ENCODE results near the gene NUP188. TPM values are rescaled to one million over a fixed set of nuclear protein-coding genes. Genes with fewer than 3 reads are reported as not detected.

Gene NUP188
- total and polyA plus RNA-seq, 2 experiments from 2014 or later = 25.5 to 117 TPM

GRCh38 chr9:128923493-128923883 is 24.0 kb upstream of the NUP188 start:
- DNase-seq (ENCODE audit: low spot score) = no peak
- Histone ChIP-seq H3K4me2 (no peak overlapping the region), H3F3A (replicated peaks; ENCODE audit: low read depth) (peaks cover 19% of the 10 kb centered on the region; the same call in 1 of the 2 replicates), H3K36me3 (ENCODE audit: insufficient read depth) (no peaks in the 10 kb centered on the region), H2AFZ (no peak overlapping the region), H4K20me1 (replicated peaks; ENCODE audit: insufficient read depth) (no peaks in the 10 kb centered on the region), H3K9me2 (ENCODE audit: insufficient read depth) (no peaks in the 10 kb centered on the region), H3K4me1 (ENCODE audit: insufficient read depth) (peaks cover 12% of the 10 kb centered on the region), H3K79me2 (replicated peaks; ENCODE audit: insufficient read depth) (no peaks in the 10 kb centered on the region), H3K4me3 (no peak overlapping the region), H3K27me3 (ENCODE audit: insufficient read depth) (no peaks in the 10 kb centered on the region), H3K27ac (ENCODE audit: low read depth) (no peak overlapping the region)
- TF ChIP-seq ZNF114 (CRISPR knock-in tag; IDR thresholded peaks at IDR 0.05) (no peak), CREB1 (CRISPR knock-in tag; IDR thresholded peaks at IDR 0.05; ENCODE audit: low read depth) (no peak), POLR2AphosphoS5 (IDR thresholded peaks at IDR 0.05; ENCODE audit: low read depth) (no peak), STAT1 (IDR thresholded peaks at IDR 0.05; ENCODE audit: unreplicated experiment) (no peak), NANOG (IDR thresholded peaks at IDR 0.05; ENCODE audit: borderline replicate concordance) (no peak), REST (IDR thresholded peaks at IDR 0.05; ENCODE audit: unreplicated experiment) (no peak), ETS1 (IDR thresholded peaks at IDR 0.05) (no peak), EZH2 (IDR thresholded peaks at IDR 0.05; ENCODE audit: low read depth, unreplicated experiment) (no peak), ZNF331 (CRISPR knock-in tag; IDR thresholded peaks at IDR 0.05; ENCODE audit: low read depth) (no peak)
- H3K9me3 Mint-ChIP-seq = no peaks in the 10 kb centered on the region
- H3K27me3 Mint-ChIP-seq (ENCODE audit: insufficient read depth, low read depth, poor library complexity) = peaks cover 18% of the 10 kb centered on the region
- no peaks in the 10 kb centered on the region for H3K36me3 Mint-ChIP-seq (ENCODE audit: low read depth)
- H3K27ac Mint-ChIP-seq = no peak overlapping the region
- no peak for ATAC-seq
- H3K4me3 Mint-ChIP-seq = 0 out of 3 replicates have a peak overlapping the region, but pooled peaks have one; percentile 29
- peaks cover 21% of the 10 kb centered on the region; the same call in 2 of the 3 replicates for H3K4me1 Mint-ChIP-seq

- Mint-ChIP-seq H3K4me1 (peaks cover 5% of the 10 kb centered on the region; the same call in 2 of the 3 replicates), H3K4me3 (no peak overlapping the region; the same call in 2 of the 3 replicates), H3K27me3 (ENCODE audit: insufficient read depth, low read depth, poor library complexity) (peaks cover 10% of the 10 kb centered on the region), H3K36me3 (ENCODE audit: low read depth) (no peaks in the 10 kb centered on the region), H3K27ac (peak overlapping the region; percentile 58), H3K9me3 (no peaks in the 10 kb centered on the region)
- Histone ChIP-seq H3K27ac (ENCODE audit: low read depth) (peak overlapping the region; percentile 48; the same call in 1 of the 2 replicates), H2AFZ (peak overlapping the region; percentile 97), H3K79me2 (replicated peaks; ENCODE audit: insufficient read depth) (no peaks in the 10 kb centered on the region), H3K9me2 (ENCODE audit: insufficient read depth) (no peaks in the 10 kb centered on the region), H3K4me3 (no peak overlapping the region), H3K36me3 (ENCODE audit: insufficient read depth) (no peaks in the 10 kb centered on the region), H4K20me1 (replicated peaks; ENCODE audit: insufficient read depth) (no peaks in the 10 kb centered on the region), H3K4me2 (0 out of 2 replicates have a peak overlapping the region, but pooled peaks have one; percentile 15), H3F3A (replicated peaks; ENCODE audit: low read depth) (peaks cover 14% of the 10 kb centered on the region; the same call in 1 of the 2 replicates), H3K4me1 (ENCODE audit: insufficient read depth) (peaks cover 4% of the 10 kb centered on the region; the same call in 1 of the 2 replicates), H3K27me3 (ENCODE audit: insufficient read depth) (no peaks in the 10 kb centered on the region)
- ATAC-seq (peak; percentile 94), DNase-seq (ENCODE audit: low spot score) (peak; percentile 88)
- TF ChIP-seq CTCF (conservative IDR thresholded peaks at IDR 0.05; ENCODE audit: low read depth in 2 of 2) (peak; percentile 98), ETS1 (IDR thresholded peaks at IDR 0.05) (no peak), JUNB (IDR thresholded peaks at IDR 0.05; ENCODE audit: unreplicated experiment) (no peak)
Observed at GRCh38 chr9:128927731-128928411, 19.6 kb upstream of the NUP188 start.

Measured in GM23338 (cell line).